Myometrial cell (primary cell): ENCODE measurements around the gene TAS2R10. TPM values are rescaled to one million over a fixed set of nuclear protein-coding genes. Genes with fewer than 3 reads are reported as not detected.

Experiments
- total RNA-seq: library from RNA; depleted of rRNA; stranded (reverse); fragments of >200 nt; gene quantifications from 2 replicates; pipeline ENCODE4 v1.2.3, GENCODE V29; 2015

TAS2R10 gene
- not detected in 2 replicates for total RNA-seq

GRCh38 chr12:10826258-10826657, at the start of gene TAS2R10:
Gene TAS2R10 (minus strand): TSS chr12:10826358. CDS start chr12:10826269, 89 bp downstream.

GRCh38 chr12:10849425-10849878, 23.3 kb upstream of the TAS2R10 start, which contains the start of gene PRR4:
Gene PRR4 (minus strand): TSS chr12:10849475. CDS start chr12:10849437, 38 bp downstream.

GRCh38 chr12:10810068-10810467, 16.1 kb downstream of the TAS2R10 start, which contains the start of gene TAS2R9:
Gene TAS2R9 (minus strand): TSS chr12:10810168. CDS start chr12:10810075, 93 bp downstream.

GRCh38 chr12:10807186-10807585, 19.0 kb downstream of the TAS2R10 start, which contains the start of gene TAS2R8:
Gene TAS2R8 (minus strand): TSS chr12:10807286. CDS start chr12:10806980, 306 bp downstream.

GRCh38 chr12:10802587-10802986, 23.6 kb downstream of the TAS2R10 start, which contains the start of gene TAS2R7:
Gene TAS2R7 (minus strand): TSS chr12:10802627. CDS start chr12:10802570, 57 bp downstream.

Other genes starting within 250 kb of the TAS2R10 start
- gene MAGOHB, start 212.7 kb downstream of the TAS2R10 start, total RNA-seq: 20.9 and 22.5 TPM in 2 replicates
- gene STYK1, start 152.3 kb downstream of the TAS2R10 start, total RNA-seq: 0.35 TPM in 1 of 2 replicates, not detected in the other
- gene YBX3, start 103.0 kb downstream of the TAS2R10 start, total RNA-seq: 115 and 141 TPM in 2 replicates
- gene TAS2R7, start 23.7 kb downstream of the TAS2R10 start, total RNA-seq: not detected in 2 replicates
- not detected in 2 replicates for gene TAS2R8, start 19.1 kb downstream of the TAS2R10 start, total RNA-seq
- not detected in 2 replicates for gene TAS2R9, start 16.2 kb downstream of the TAS2R10 start, total RNA-seq
- gene PRR4, start 23.1 kb upstream of the TAS2R10 start, total RNA-seq: not detected in 2 replicates
- gene PRH1, start 57.9 kb upstream of the TAS2R10 start, total RNA-seq: 3.4 and 5.5 TPM in 2 replicates
- 0.18 TPM in 1 of 2 replicates, not detected in the other for gene TAS2R13, start 83.2 kb upstream of the TAS2R10 start, total RNA-seq
- not detected in 2 replicates for gene PRH2, start 102.9 kb upstream of the TAS2R10 start, total RNA-seq
- gene TAS2R14, start 112.9 kb upstream of the TAS2R10 start, total RNA-seq: 0.29 and 1.4 TPM in 2 replicates
- 0.53 TPM in 1 of 2 replicates, not detected in the other for gene TAS2R50, start 160.6 kb upstream of the TAS2R10 start, total RNA-seq
- 0.35 TPM in 1 of 2 replicates, not detected in the other for gene TAS2R20, start 171.9 kb upstream of the TAS2R10 start, total RNA-seq
- gene TAS2R19, start 196.3 kb upstream of the TAS2R10 start, total RNA-seq: not detected in 2 replicates
- gene TAS2R31, start 205.0 kb upstream of the TAS2R10 start, total RNA-seq: 0.18 TPM in 1 of 2 replicates, not detected in the other
- 0.18 TPM in 1 of 2 replicates, not detected in the other for gene TAS2R46, start 235.9 kb upstream of the TAS2R10 start, total RNA-seq